OCI-LY1 (cell line): ENCODE data around the gene UBE2R2.

Source experiments
- CTCF ChIP-seq: fragments of 200-600 bp; sonication (generic), shearing (Covaris generic); IDR thresholded peaks from 2 replicates; pipeline ENCODE4 v1.5.1; 2017; ENCODE audit warnings: mild to moderate bottlenecking, antibody characterized with exemption, low read length, moderate library complexity, mixed read lengths
- EZH2 ChIP-seq: fragments of 200-600 bp; sonication (generic), shearing (Covaris generic); IDR thresholded peaks from 2 replicates; pipeline ENCODE4 v1.8.0; 2017; ENCODE audit warnings: borderline replicate concordance, mixed run types, mild to moderate bottlenecking, antibody characterized with exemption, low read length, moderate library complexity, mixed read lengths

- TF ChIP-seq CTCF = no peak
- no peak for TF ChIP-seq EZH2
Measured at GRCh38 chr9:33877727-33878489, 60.9 kb downstream of the UBE2R2 start.
